ENCODE data around the gene SSU72.

The SSU72 gene

GRCh38 chr1:1600861-1601563 lies 26.3 kb upstream of the SSU72 start:
- WGBS (ENCODE audit: extremely low coverage, insufficient coverage, insufficient read length), result no CpG with 5 or more reads among the region's 22 CpGs
- Histone ChIP-seq H3K4ac (ENCODE audit: low read depth, low read length) (no peak overlapping the region), H3K9me3 (ENCODE audit: insufficient read depth, low read depth, low read length) (peaks cover 11% of the 10 kb centered on the region), H3K4me1 (ENCODE audit: control insufficient read depth in 1 of 2, insufficient read depth in 2 of 2, low read length in 2 of 2) (peaks cover 9% of the 10 kb centered on the region in 2 experiments), H3K4me2 (ENCODE audit: low read length) (no peak overlapping the region), H4K91ac (ENCODE audit: low read depth, low read length) (no peak overlapping the region), H3K18ac (ENCODE audit: low read length) (no peak overlapping the region), H3K27me3 (ENCODE audit: insufficient read depth, low read length) (peaks cover 26% of the 10 kb centered on the region), H3K4me3 (ENCODE audit: low read depth, low read length) (no peak overlapping the region), H2AFZ (ENCODE audit: insufficient read depth, low read length, poor library complexity) (no peak overlapping the region), H2BK5ac (ENCODE audit: low read depth, low read length, poor library complexity) (no peak overlapping the region), H4K8ac (ENCODE audit: low read depth, low read length) (no peak overlapping the region), H3K36me3 (ENCODE audit: control insufficient read depth in 1 of 2, insufficient read depth in 2 of 2, low read length in 2 of 2) (no peaks in the 10 kb centered on the region), H3K23ac (ENCODE audit: low read length) (no peak overlapping the region), H3K79me2 (ENCODE audit: control insufficient read depth, insufficient read depth, low read length, poor library complexity) (no peaks in the 10 kb centered on the region), H3K79me1 (ENCODE audit: low read length) (no peaks in the 10 kb centered on the region), H2BK120ac (ENCODE audit: insufficient read depth, low read length, poor library complexity) (no peak overlapping the region), H2AK5ac (ENCODE audit: low read length) (no peak overlapping the region), H3K9ac (ENCODE audit: low read length) (no peak overlapping the region), H2BK12ac (ENCODE audit: low read length) (no peak overlapping the region), H3K27ac (ENCODE audit: low read depth, low read length) (no peak overlapping the region), H4K12ac (ENCODE audit: low read depth, low read length) (no peak overlapping the region), H3K14ac (ENCODE audit: low read length) (no peak overlapping the region)
- DNase-seq, result no peak

GRCh38 chr1:1599935-1600860 lies 25.5 kb upstream of the SSU72 start, which contains the start of gene FNDC10:
FNDC10 (minus strand) TSS chr1:1600135; CDS start chr1:1600015, 120 bp downstream.
- DNase-seq, result no peak
- Histone ChIP-seq H3K79me1 (ENCODE audit: low read length) (no peaks in the 10 kb centered on the region), H2BK120ac (ENCODE audit: insufficient read depth, low read length, poor library complexity) (no peak within 1 kb of the TSS), H3K9me3 (ENCODE audit: insufficient read depth, low read depth, low read length) (peaks cover 7% of the 10 kb centered on the region), H2AFZ (ENCODE audit: insufficient read depth, low read length, poor library complexity) (peak within 1 kb of the TSS; percentile 79), H3K4me3 (ENCODE audit: low read depth, low read length) (peak within 1 kb of the TSS; percentile 19), H3K27me3 (ENCODE audit: insufficient read depth, low read length) (peaks cover 26% of the 10 kb centered on the region), H2BK12ac (ENCODE audit: low read length) (no peak within 1 kb of the TSS), H2AK5ac (ENCODE audit: low read length) (no peak within 1 kb of the TSS), H3K4me1 (ENCODE audit: control insufficient read depth in 1 of 2, insufficient read depth in 2 of 2, low read length in 2 of 2) (peaks cover 9% of the 10 kb centered on the region in 2 experiments), H2BK5ac (ENCODE audit: low read depth, low read length, poor library complexity) (no peak within 1 kb of the TSS), H4K12ac (ENCODE audit: low read depth, low read length) (no peak within 1 kb of the TSS), H3K4ac (ENCODE audit: low read depth, low read length) (no peak within 1 kb of the TSS), H3K4me2 (ENCODE audit: low read length) (peak within 1 kb of the TSS; percentile 68), H3K9ac (ENCODE audit: low read length) (no peak within 1 kb of the TSS), H3K27ac (ENCODE audit: low read depth, low read length) (no peak within 1 kb of the TSS), H3K18ac (ENCODE audit: low read length) (no peak within 1 kb of the TSS), H4K91ac (ENCODE audit: low read depth, low read length) (no peak within 1 kb of the TSS), H4K8ac (ENCODE audit: low read depth, low read length) (no peak within 1 kb of the TSS), H3K23ac (ENCODE audit: low read length) (no peak within 1 kb of the TSS), H3K14ac (ENCODE audit: low read length) (no peak within 1 kb of the TSS), H3K79me2 (ENCODE audit: control insufficient read depth, insufficient read depth, low read length, poor library complexity) (no peaks in the 10 kb centered on the region), H3K36me3 (ENCODE audit: control insufficient read depth in 1 of 2, insufficient read depth in 2 of 2, low read length in 2 of 2) (no peaks in the 10 kb centered on the region)
- WGBS (ENCODE audit: extremely low coverage, insufficient coverage, insufficient read length), result no CpG with 5 or more reads among the region's 125 CpGs

GRCh38 chr1:1599030-1599934 lies 24.6 kb upstream of the SSU72 start:
- Histone ChIP-seq H3K27me3 (ENCODE audit: insufficient read depth, low read length) (peaks cover 26% of the 10 kb centered on the region), H3K36me3 (ENCODE audit: control insufficient read depth in 1 of 2, insufficient read depth in 2 of 2, low read length in 2 of 2) (no peaks in the 10 kb centered on the region), H3K79me1 (ENCODE audit: low read length) (no peaks in the 10 kb centered on the region), H2BK12ac (ENCODE audit: low read length) (no peak overlapping the region), H3K4me1 (ENCODE audit: control insufficient read depth in 1 of 2, insufficient read depth in 2 of 2, low read length in 2 of 2) (peaks cover 9% of the 10 kb centered on the region in 2 experiments), H2BK5ac (ENCODE audit: low read depth, low read length, poor library complexity) (no peak overlapping the region), H2AK5ac (ENCODE audit: low read length) (no peak overlapping the region), H3K4me3 (ENCODE audit: low read depth, low read length) (peak overlapping the region; percentile 19), H4K8ac (ENCODE audit: low read depth, low read length) (no peak overlapping the region), H4K91ac (ENCODE audit: low read depth, low read length) (no peak overlapping the region), H3K23ac (ENCODE audit: low read length) (no peak overlapping the region), H3K9ac (ENCODE audit: low read length) (no peak overlapping the region), H3K27ac (ENCODE audit: low read depth, low read length) (no peak overlapping the region), H3K4me2 (ENCODE audit: low read length) (peak overlapping the region; percentile 68), H2BK120ac (ENCODE audit: insufficient read depth, low read length, poor library complexity) (no peak overlapping the region), H3K79me2 (ENCODE audit: control insufficient read depth, insufficient read depth, low read length, poor library complexity) (no peaks in the 10 kb centered on the region), H3K14ac (ENCODE audit: low read length) (no peak overlapping the region), H3K9me3 (ENCODE audit: insufficient read depth, low read depth, low read length) (peaks cover 9% of the 10 kb centered on the region), H3K4ac (ENCODE audit: low read depth, low read length) (no peak overlapping the region), H3K18ac (ENCODE audit: low read length) (no peak overlapping the region), H2AFZ (ENCODE audit: insufficient read depth, low read length, poor library complexity) (peak overlapping the region; percentile 79), H4K12ac (ENCODE audit: low read depth, low read length) (no peak overlapping the region)
- WGBS (ENCODE audit: extremely low coverage, insufficient coverage, insufficient read length), result no CpG with 5 or more reads among the region's 111 CpGs
- DNase-seq, result peak in 1 of 2 donors; percentile 47

- Histone ChIP-seq H3K9me3 (ENCODE audit: insufficient read depth, low read depth, low read length) (peaks cover 9% of the 10 kb centered on the region), H2BK12ac (ENCODE audit: low read length) (no peak overlapping the region), H3K18ac (ENCODE audit: low read length) (no peak overlapping the region), H3K27me3 (ENCODE audit: insufficient read depth, low read length) (peaks cover 26% of the 10 kb centered on the region), H3K14ac (ENCODE audit: low read length) (no peak overlapping the region), H3K36me3 (ENCODE audit: control insufficient read depth in 1 of 2, insufficient read depth in 2 of 2, low read length in 2 of 2) (no peaks in the 10 kb centered on the region), H3K79me2 (ENCODE audit: control insufficient read depth, insufficient read depth, low read length, poor library complexity) (no peaks in the 10 kb centered on the region), H3K9ac (ENCODE audit: low read length) (no peak overlapping the region), H3K4me1 (ENCODE audit: control insufficient read depth in 1 of 2, insufficient read depth in 2 of 2, low read length in 2 of 2) (peaks cover 9% of the 10 kb centered on the region in 2 experiments), H3K4ac (ENCODE audit: low read depth, low read length) (no peak overlapping the region), H2AK5ac (ENCODE audit: low read length) (no peak overlapping the region), H2AFZ (ENCODE audit: insufficient read depth, low read length, poor library complexity) (no peak overlapping the region), H4K91ac (ENCODE audit: low read depth, low read length) (no peak overlapping the region), H3K4me2 (ENCODE audit: low read length) (no peak overlapping the region), H2BK5ac (ENCODE audit: low read depth, low read length, poor library complexity) (no peak overlapping the region), H2BK120ac (ENCODE audit: insufficient read depth, low read length, poor library complexity) (no peak overlapping the region), H4K8ac (ENCODE audit: low read depth, low read length) (no peak overlapping the region), H3K79me1 (ENCODE audit: low read length) (no peaks in the 10 kb centered on the region), H3K4me3 (ENCODE audit: low read depth, low read length) (no peak overlapping the region), H3K23ac (ENCODE audit: low read length) (no peak overlapping the region), H3K27ac (ENCODE audit: low read depth, low read length) (no peak overlapping the region), H4K12ac (ENCODE audit: low read depth, low read length) (no peak overlapping the region)
- DNase-seq, result no peak
- WGBS (ENCODE audit: extremely low coverage, insufficient coverage, insufficient read length), result no CpG with 5 or more reads among the region's 13 CpGs
These were observed 24.0 kb upstream of the SSU72 start for GRCh38 chr1:1598720-1599029.
